SK-N-SH (cell line): ENCODE measurements around the gene SNF8.

Experiments used
- FOSL2 ChIP-seq: IDR thresholded peaks from 2 replicates; pipeline ENCODE4 v1.4.0; 2012; ENCODE audit warnings: low read depth, mild to moderate bottlenecking, moderate library complexity, borderline replicate concordance
- TF ChIP-seq, protein P1 (sequence below): fragments of 200-600 bp; sonication (generic); IDR thresholded peaks from 2 replicates; pipeline ENCODE4 v1.6.1; 2017; ENCODE audit warnings: antibody characterized with exemption, mild to moderate bottlenecking, moderate library complexity
- TF ChIP-seq, protein P2 (sequence below): IDR thresholded peaks from 2 replicates; pipeline ENCODE4 v1.4.0; 2012; ENCODE audit warnings: low read depth

DNA sequence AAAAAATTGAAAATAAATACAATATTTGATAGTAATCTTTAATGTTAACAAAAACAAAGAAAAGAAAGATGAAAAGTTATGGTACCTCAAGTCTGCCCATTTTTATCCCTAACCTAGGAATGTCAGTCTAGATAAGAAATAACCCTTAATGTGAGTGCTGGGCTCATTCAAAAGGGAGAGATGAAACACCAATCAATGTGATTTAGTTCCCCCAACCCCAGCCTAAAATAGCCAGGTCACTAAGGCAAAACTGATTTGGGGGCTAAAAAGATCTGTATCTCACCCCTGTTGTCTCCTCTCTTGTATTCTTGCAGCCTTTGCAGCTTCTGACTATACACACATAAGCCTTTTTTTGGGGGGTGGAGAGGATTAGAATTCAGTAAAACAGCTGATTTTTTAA lies 49.3 kb upstream of the SNF8 start:
- TF ChIP-seq, protein P1, sequence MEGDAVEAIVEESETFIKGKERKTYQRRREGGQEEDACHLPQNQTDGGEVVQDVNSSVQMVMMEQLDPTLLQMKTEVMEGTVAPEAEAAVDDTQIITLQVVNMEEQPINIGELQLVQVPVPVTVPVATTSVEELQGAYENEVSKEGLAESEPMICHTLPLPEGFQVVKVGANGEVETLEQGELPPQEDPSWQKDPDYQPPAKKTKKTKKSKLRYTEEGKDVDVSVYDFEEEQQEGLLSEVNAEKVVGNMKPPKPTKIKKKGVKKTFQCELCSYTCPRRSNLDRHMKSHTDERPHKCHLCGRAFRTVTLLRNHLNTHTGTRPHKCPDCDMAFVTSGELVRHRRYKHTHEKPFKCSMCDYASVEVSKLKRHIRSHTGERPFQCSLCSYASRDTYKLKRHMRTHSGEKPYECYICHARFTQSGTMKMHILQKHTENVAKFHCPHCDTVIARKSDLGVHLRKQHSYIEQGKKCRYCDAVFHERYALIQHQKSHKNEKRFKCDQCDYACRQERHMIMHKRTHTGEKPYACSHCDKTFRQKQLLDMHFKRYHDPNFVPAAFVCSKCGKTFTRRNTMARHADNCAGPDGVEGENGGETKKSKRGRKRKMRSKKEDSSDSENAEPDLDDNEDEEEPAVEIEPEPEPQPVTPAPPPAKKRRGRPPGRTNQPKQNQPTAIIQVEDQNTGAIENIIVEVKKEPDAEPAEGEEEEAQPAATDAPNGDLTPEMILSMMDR, result no peak
- TF ChIP-seq, protein P2, sequence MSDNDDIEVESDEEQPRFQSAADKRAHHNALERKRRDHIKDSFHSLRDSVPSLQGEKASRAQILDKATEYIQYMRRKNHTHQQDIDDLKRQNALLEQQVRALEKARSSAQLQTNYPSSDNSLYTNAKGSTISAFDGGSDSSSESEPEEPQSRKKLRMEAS, result no peak
- TF ChIP-seq FOSL2, result no peak
